ES-I3 (cell line): Measurements from ENCODE around the gene ZFPM1.

Experiments
- H3K36me3 ChIP-seq: 2 replicates; pipeline ENCODE4 v1.6.1; 2013; ENCODE audit warnings: mild to moderate bottlenecking, low read length, control low read depth, moderate library complexity; ENCODE audit not compliant: insufficient read depth
- H3K4me1 ChIP-seq: 2 replicates; pipeline ENCODE4 v1.6.1; 2013; ENCODE audit warnings: mild to moderate bottlenecking, control low read depth, low read length; ENCODE audit not compliant: insufficient read depth
- H3K9ac ChIP-seq: 2 replicates; pipeline ENCODE4 v1.6.1; 2013; ENCODE audit warnings: low read depth, mild to moderate bottlenecking, low read length, moderate library complexity
- H3K9me3 ChIP-seq: 2 replicates; pipeline ENCODE4 v1.6.1; 2013; ENCODE audit warnings: mild to moderate bottlenecking, low read length, moderate library complexity; ENCODE audit not compliant: control insufficient read depth, insufficient read depth

The ZFPM1 gene

DNA sequence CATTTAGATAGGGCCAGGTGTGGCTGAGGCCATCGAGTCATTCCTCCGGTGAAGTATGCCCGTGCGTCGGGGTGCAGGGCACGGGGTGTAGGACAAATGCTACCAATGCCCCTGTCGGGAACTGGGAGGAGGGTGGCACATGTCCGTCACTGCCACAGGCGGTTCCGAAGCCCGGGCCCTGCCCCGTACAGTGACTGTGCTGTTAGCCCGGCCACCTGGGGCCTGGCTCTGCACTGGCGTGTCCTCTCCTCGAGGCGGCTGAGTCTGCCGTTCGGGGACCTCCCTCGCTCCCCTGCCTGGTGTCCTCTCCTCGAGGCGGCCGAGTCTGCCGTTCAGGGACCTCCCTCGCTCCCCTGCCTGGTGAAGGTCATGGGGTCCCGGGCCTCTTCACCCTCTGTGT is 7.0 kb upstream of the ZFPM1 start:
- Histone ChIP-seq H3K4me1 (no peaks in the 10 kb centered on the region; the same call in 1 of the 2 replicates), H3K9me3 (no peaks in the 10 kb centered on the region), H3K9ac (no peak overlapping the region), H3K36me3 (no peaks in the 10 kb centered on the region)

DNA sequence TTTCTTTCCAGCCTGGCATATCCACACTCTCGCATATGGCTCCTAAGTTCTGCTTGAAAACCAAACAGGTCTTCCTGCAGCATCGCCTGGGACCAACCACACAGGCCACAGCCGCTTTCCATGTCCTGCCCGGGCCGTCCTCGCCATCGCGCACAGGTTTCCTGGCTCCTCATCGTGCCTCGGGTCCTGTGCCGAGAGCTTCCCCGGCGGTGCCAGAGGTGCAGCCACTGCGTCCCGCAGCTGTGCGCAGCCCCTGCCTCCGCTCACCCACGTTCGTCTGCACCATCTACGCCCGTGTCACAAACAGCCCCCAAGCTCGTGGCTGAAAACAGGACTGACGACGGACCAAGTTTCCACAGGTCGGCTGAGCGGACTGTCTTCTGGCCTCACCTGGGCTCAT is 6.3 kb upstream of the ZFPM1 start:
- peaks cover 1% of the 10 kb centered on the region; the same call in 1 of the 2 replicates for H3K4me1 ChIP-seq
- H3K9me3 ChIP-seq, result no peaks in the 10 kb centered on the region
- no peaks in the 10 kb centered on the region for H3K36me3 ChIP-seq
- no peak overlapping the region for H3K9ac ChIP-seq

DNA sequence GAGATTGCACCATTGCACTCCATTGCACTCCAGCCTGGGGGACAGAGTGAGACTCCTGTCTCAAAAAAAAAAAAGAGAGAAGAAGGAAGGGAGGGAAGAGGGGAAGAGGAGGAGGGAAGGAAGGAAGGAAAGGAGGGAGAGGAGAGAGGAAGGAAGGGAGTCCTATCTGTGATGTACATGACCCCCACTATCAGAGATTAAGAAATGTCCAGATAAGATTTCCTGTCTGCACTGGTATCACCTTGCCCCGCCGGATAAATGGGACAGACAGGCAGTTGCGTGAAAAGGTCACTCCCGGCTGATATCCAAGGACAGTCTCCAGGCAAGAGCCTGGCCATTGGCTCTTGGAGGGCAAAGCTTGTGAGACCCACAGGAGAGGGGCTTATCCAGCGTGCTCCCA is 5.2 kb upstream of the ZFPM1 start:
- Histone ChIP-seq H3K36me3 (no peaks in the 10 kb centered on the region), H3K9ac (no peak overlapping the region), H3K9me3 (no peaks in the 10 kb centered on the region), H3K4me1 (peaks cover 8% of the 10 kb centered on the region; the same call in 1 of the 2 replicates)

GRCh38 chr16:88448461-88449266 is 4.4 kb upstream of the ZFPM1 start:
- no peaks in the 10 kb centered on the region for H3K36me3 ChIP-seq
- H3K4me1 ChIP-seq, result peaks cover 8% of the 10 kb centered on the region; the same call in 1 of the 2 replicates
- no peak overlapping the region for H3K9ac ChIP-seq

DNA sequence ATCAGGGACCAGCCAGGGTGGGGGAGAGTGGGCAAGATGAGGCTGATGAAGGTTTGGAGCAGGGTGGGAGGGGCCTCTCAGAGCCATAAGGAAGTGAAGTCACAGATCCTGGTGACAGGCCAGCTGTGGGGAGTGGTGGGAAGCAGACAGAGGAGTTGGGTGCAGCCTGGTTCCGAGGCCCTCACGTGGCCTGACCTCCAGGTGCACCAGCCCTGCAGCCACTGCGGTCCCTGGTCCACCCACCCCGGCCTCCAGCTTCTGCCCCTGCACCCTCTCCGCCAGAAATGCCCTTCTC is 3.9 kb upstream of the ZFPM1 start:
- Histone ChIP-seq H3K9me3 (no peaks in the 10 kb centered on the region), H3K4me1 (peaks cover 8% of the 10 kb centered on the region; the same call in 1 of the 2 replicates), H3K36me3 (no peaks in the 10 kb centered on the region), H3K9ac (no peak overlapping the region)

More at GRCh38 chr16:88448461-88449266, 4.4 kb upstream of the ZFPM1 start:
- H3K9me3 ChIP-seq, result no peaks in the 10 kb centered on the region

GRCh38 chr16:88451586-88452481 is 1.2 kb upstream of the ZFPM1 start:
- Histone ChIP-seq H3K9me3 (no peaks in the 10 kb centered on the region), H3K4me1 (peaks cover 8% of the 10 kb centered on the region; the same call in 1 of the 2 replicates), H3K36me3 (no peaks in the 10 kb centered on the region), H3K9ac (peak overlapping the region; percentile 62; the same call in 1 of the 2 replicates)

DNA sequence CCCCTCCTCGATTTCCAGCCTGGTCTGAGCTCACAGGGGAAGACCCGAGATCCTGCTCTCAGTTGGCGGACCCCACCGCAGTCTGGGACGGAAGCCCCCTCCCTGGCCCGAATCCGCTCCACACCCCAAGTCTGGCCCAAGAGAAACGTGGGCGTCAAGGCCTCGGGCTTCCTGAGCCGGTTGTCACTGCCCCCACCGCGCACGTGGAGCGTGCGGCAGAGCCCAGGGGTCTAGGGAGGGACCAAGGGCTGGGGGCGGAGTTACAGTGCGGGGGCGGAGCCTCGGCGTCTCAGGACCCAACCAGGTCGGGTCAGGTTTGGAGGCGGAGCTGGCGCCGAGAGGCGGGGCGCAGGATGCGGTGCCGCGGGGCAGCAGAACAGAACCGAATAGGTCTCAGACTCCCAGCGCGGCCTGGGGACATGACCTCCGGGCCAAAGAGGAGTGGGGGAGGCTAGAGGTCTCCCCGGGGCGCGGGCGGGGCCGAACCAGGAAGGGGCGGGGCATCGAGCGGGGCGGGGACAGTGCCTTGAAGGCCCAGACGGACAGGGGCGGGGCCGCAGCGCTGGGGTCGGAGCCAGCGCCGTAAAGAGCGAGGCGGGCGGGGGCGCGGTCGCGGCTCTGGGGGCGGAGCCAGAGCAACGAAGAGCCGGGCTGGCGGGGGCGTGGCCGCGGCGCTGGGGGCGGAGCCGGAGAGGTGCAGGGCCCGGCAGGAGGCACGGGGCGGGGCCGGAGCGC is 431 bp upstream of the ZFPM1 start:
- Histone ChIP-seq H3K4me1 (peaks cover 8% of the 10 kb centered on the region; the same call in 1 of the 2 replicates), H3K36me3 (no peaks in the 10 kb centered on the region), H3K9ac (peak overlapping the region; percentile 62; the same call in 1 of the 2 replicates), H3K9me3 (no peaks in the 10 kb centered on the region)

DNA sequence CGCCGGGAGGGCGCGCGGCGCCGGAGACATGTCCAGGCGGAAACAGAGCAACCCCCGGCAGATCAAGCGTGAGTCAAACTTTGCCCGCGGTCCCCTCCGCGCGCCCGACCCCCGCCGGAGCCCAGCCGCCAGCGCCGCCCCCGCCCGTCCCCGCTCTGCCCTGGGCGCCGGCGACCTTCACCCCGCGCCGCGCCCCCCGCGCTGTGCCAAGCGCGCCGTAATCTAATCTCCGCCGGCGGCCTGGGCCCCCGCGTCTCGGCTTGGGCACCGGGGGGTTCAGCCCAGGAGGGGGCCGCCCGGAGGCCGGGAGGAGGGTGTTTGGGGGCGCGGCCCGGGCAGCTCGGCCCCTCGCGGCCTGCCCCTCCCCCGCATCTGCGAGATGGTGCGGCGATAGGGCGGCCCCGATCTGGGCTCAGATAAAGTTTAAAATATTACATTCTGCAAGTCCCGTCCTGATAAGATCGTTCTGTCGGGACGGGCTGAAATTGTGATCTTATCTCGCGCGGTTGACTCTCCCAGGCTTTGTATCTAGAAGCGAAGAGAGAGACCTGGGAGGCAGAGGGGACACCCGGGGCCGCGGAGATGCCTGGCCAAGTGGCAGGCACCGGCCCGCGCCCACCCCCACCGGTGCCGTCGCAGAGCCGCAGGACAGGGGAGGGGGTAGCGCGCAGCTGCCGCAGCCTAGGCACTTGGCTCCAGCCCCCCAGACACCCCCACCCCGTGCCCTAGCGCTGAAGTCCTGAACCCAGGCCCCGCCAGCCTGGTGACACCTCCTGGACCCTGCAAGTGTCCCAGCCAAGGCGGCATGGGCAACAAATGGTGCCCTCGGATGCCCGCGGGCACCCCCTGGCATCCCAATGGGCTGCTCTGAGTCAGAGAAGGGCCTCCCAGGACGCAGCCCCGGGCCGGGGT is 787 bp downstream of the ZFPM1 start:
- H3K36me3 ChIP-seq, result no peaks in the 10 kb centered on the region

GRCh38 chr16:88454523-88454947 is 1.5 kb downstream of the ZFPM1 start:
- peaks cover 8% of the 10 kb centered on the region; the same call in 1 of the 2 replicates for H3K4me1 ChIP-seq
- H3K9me3 ChIP-seq, result no peaks in the 10 kb centered on the region
- peak overlapping the region; percentile 63; the same call in 1 of the 2 replicates for H3K9ac ChIP-seq
- no peaks in the 10 kb centered on the region for H3K36me3 ChIP-seq

More for the DNA sequence above, 787 bp downstream of the ZFPM1 start:
- H3K9ac ChIP-seq, result peak overlapping the region; percentile 63; the same call in 1 of the 2 replicates
- H3K9me3 ChIP-seq, result no peaks in the 10 kb centered on the region
- peaks cover 8% of the 10 kb centered on the region; the same call in 1 of the 2 replicates for H3K4me1 ChIP-seq

DNA sequence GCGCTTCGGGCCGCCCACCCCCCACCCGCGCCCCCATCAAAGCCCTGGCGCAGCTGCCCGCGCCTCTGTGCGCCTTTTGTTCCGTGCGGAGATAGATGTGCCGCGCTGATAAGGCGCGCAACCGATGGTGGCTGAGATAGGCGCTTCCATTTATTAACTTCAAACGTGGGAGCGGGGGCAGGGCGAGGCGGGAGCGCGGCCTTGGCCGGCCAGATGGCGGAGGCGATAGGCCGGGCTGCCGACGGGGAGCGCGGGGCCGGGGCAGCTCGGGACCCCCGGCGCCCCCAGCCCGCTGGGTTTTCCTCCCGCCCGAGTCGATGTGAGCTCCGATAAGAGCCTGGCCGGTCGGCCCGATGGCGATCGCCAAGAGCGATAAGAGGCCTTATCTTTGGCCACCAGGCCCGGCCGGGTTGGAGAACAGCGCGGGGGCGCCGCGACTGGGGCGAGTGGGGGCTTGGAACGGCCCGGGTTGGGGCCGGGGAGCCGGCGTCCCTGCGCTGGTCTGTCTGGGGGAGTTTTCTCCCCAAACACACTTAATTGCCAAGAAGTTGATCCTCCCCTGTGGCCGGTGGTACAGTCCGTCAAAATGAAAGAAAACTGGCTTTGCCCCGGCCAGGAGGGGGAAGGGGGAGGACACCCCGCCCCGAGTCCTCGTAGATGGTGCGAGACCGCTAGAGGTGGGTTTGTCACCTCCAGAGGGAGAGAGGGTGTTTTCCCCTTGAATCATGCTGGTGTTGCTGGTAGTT is 2.7 kb downstream of the ZFPM1 start:
- Histone ChIP-seq H3K9me3 (no peaks in the 10 kb centered on the region), H3K36me3 (no peaks in the 10 kb centered on the region), H3K4me1 (peaks cover 8% of the 10 kb centered on the region; the same call in 1 of the 2 replicates), H3K9ac (peak overlapping the region; percentile 61)

GRCh38 chr16:88456356-88457292 is 3.5 kb downstream of the ZFPM1 start:
- Histone ChIP-seq H3K9ac (peak overlapping the region; percentile 61; the same call in 1 of the 2 replicates), H3K36me3 (no peaks in the 10 kb centered on the region), H3K9me3 (no peaks in the 10 kb centered on the region), H3K4me1 (peaks cover 12% of the 10 kb centered on the region; the same call in 1 of the 2 replicates)
